GM12872 (cell line): ENCODE data around the gene IL23R.

ENCODE experiments used
- TF ChIP-seq, protein P1 (sequence below): IDR thresholded peaks from 3 replicates; pipeline ENCODE4 v1.5.1; 2011; ENCODE audit warnings: low read depth, mild to moderate bottlenecking, low read length, moderate library complexity; ENCODE audit not compliant: insufficient read depth

Gene IL23R

DNA sequence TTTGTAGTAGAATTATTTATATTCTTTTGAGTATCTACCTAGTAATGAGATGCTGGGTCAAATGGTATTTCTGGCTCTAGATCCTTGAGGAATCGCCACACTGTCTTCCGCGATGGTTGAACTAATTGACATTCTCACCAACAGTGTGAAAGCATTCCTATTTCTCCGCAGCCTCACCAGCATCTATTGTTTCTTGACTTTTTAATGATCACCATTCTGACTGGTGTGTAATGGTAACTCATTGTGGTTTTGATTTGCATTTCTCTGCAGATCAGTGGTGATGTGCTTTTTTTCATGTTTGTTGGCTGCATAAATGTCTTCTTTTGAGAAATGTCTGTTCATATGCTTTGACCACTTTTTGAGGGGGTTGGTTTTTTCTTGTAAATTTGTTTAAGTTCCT, 15.3 kb upstream of the IL23R start:
- TF ChIP-seq, protein P1, sequence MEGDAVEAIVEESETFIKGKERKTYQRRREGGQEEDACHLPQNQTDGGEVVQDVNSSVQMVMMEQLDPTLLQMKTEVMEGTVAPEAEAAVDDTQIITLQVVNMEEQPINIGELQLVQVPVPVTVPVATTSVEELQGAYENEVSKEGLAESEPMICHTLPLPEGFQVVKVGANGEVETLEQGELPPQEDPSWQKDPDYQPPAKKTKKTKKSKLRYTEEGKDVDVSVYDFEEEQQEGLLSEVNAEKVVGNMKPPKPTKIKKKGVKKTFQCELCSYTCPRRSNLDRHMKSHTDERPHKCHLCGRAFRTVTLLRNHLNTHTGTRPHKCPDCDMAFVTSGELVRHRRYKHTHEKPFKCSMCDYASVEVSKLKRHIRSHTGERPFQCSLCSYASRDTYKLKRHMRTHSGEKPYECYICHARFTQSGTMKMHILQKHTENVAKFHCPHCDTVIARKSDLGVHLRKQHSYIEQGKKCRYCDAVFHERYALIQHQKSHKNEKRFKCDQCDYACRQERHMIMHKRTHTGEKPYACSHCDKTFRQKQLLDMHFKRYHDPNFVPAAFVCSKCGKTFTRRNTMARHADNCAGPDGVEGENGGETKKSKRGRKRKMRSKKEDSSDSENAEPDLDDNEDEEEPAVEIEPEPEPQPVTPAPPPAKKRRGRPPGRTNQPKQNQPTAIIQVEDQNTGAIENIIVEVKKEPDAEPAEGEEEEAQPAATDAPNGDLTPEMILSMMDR: no peak

DNA sequence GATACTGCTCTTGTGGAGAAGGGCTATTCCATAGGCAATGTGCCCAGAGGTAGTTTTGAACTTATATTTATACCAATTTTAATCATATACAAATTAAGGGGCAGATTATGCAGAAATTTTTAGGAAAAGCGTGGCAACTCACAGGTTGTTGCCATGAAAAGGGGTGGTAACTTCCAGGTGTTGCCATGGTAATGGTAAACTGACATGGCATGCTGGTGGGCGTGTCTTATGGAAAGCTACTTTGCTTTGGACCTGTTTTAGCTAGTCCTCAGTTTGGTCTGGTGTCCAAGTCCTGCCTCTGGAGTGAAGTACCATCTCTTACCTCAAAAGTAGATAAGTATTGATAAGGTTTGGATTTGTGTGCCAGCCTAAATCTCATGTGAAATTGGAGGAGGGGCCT, 7.9 kb upstream of the IL23R start:
- TF ChIP-seq, protein P1: no peak

DNA sequence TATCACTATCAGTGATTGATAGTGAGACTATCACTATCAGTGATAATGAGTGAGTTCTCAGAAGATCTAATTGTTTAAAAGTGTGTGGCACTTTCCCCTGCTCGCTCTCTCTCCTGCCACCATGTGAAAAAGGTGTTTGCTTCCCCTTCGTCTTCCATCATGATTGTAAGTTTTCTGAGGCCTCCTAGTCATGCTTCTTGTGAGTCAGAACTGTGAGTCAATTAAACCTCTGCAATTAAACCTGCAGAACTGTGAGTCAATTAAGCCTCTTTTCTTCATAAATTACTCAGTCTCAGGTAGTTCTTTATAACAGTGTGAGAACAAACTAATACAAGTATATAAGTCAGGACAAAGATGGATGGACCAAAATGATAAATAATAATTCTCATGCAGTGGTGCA, 7.0 kb upstream of the IL23R start:
- TF ChIP-seq, protein P1: no peak

- TF ChIP-seq, protein P1: no peak
Observed at GRCh38 chr1:67162954-67163353, 3.3 kb upstream of the IL23R start.

- TF ChIP-seq, protein P1: no peak
Observed at GRCh38 chr1:67165468-67166041, 699 bp upstream of the IL23R start.

GRCh38 chr1:67169496-67169895, 3.2 kb downstream of the IL23R start:
- TF ChIP-seq, protein P1: no peak

DNA sequence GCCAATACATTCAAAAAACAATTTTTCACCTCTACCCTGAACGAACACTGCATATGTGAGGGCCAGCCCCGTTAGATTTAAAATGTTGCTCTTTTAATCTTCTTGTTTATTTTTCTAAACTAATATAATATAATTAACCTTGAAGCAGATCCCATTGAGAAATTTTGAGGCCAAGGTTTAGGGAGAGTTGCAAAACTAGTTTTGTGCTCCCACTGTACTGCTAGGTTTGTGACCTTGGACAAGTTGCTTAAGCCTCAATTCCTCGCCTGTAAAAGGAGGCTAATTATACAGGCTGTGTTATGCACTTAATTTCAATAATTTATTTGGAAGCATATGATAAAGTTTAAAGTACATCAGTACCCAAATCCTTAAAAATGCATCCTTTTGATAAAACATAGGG, 3.7 kb downstream of the IL23R start:
- TF ChIP-seq, protein P1: no peak
